Endothelial cell of umbilical vein (primary cell): Measurements from ENCODE around the gene NPLOC4. TPM values are rescaled to one million over a fixed set of nuclear protein-coding genes. Genes with fewer than 3 reads are reported as not detected.
A peak's percentile ranks its signal among the peaks of the same experiment; 100 is the strongest.

Source experiments
- BruUV-seq: library from RNA; stranded (reverse); fragments of 400-500 nt; replicated peaks from 2 replicates; lab custom pipeline; 2021; lab: Mats Ljungman, UMichigan
- CTCF ChIA-PET: fragments of 300-600, 350-600 bp; sonication (Branson Sonifier 250); formaldehyde crosslinking; loops from one replicate; lab custom pipeline; 2021; ENCODE audit warnings: antibody characterized with exemption, inconsistent platforms; lab: Charles Lee
- POLR2A ChIA-PET: fragments of 300-600, 350-600 bp; sonication (Branson Sonifier 250); formaldehyde crosslinking; loops from one replicate; lab custom pipeline; 2021; ENCODE audit warnings: antibody characterized with exemption, inconsistent platforms; lab: Charles Lee
- DNase-seq: peaks from one replicate; pipeline ENCODE4 v3.0.0-alpha.2; 2011; ENCODE audit warnings: low read depth, low spot score
- FAIRE-seq: peaks from 2 replicates; lab custom pipeline; 2011; peaks lifted over from hg19 to GRCh38; lab: Jason Lieb, UNC
- H2AFZ ChIP-seq: 2 replicates; pipeline ENCODE4 v1.6.0; 2012; ENCODE audit warnings: low read depth, low read length, control low read depth, inconsistent platforms
- H3K27ac ChIP-seq: 2 replicates; pipeline ENCODE4 v1.5.1; 2011; ENCODE audit warnings: low read depth, mild to moderate bottlenecking, control low read depth, low read length, moderate library complexity; ENCODE audit not compliant: insufficient read depth
- H3K27me3 ChIP-seq, 2 experiments: 2 replicates each; pipeline versions ENCODE4 v1.6.0 to v1.6.1; 2011; ENCODE audit warnings: low read length in 2 of 2, mixed read lengths in 1 of 2; ENCODE audit not compliant: control insufficient read depth in 2 of 2, insufficient read depth in 2 of 2
- H3K36me3 ChIP-seq, 2 experiments: 2 replicates in 1 of 2; 3 replicates in 1 of 2; pipeline ENCODE4 v1.5.1; 2011; ENCODE audit warnings: low read length in 2 of 2, mild to moderate bottlenecking in 1 of 2, moderate library complexity in 1 of 2; ENCODE audit not compliant: control insufficient read depth in 2 of 2, insufficient read depth in 2 of 2; ENCODE audit errors: extremely low read depth in 1 of 2
- H3K4me1 ChIP-seq: 3 replicates; pipeline ENCODE4 v1.5.1; 2011; ENCODE audit warnings: mild to moderate bottlenecking, low read length; ENCODE audit not compliant: control insufficient read depth, insufficient read depth; ENCODE audit errors: extremely low read depth
- H3K4me2 ChIP-seq: 2 replicates; pipeline ENCODE4 v1.6.1; 2011; ENCODE audit warnings: low read length, control low read depth, mixed read lengths; ENCODE audit not compliant: insufficient read depth
- H3K4me3 ChIP-seq, 3 experiments: fragments of 200-600 bp in 1 of 3; sonication (generic), shearing (Covaris generic) in 1 of 3; replicated peaks in 1 of 3; 2 replicates each; pipeline ENCODE4 v1.5.1; 2011 to 2016; ENCODE audit warnings: control low read depth in 3 of 3, low read length in 3 of 3, mild to moderate bottlenecking in 2 of 3, inconsistent platforms in 1 of 3, low read depth in 1 of 3, moderate library complexity in 1 of 3; ENCODE audit not compliant: insufficient read depth in 1 of 3
- H3K79me2 ChIP-seq: 2 replicates; pipeline ENCODE4 v1.6.0; 2012; ENCODE audit warnings: low read length, inconsistent platforms; ENCODE audit not compliant: control insufficient read depth, insufficient read depth
- H3K9ac ChIP-seq: replicated peaks from 2 replicates; pipeline ENCODE3; 2011; ENCODE audit warnings: low read length, control low read depth; ENCODE audit not compliant: insufficient read depth; ENCODE audit errors: extremely low read depth
- H3K9me1 ChIP-seq: replicated peaks from 3 replicates; pipeline ENCODE4 v1.6.0; 2011; ENCODE audit warnings: mild to moderate bottlenecking, low read length; ENCODE audit not compliant: control insufficient read depth, insufficient read depth; ENCODE audit errors: extremely low read depth
- H3K9me3 ChIP-seq: replicated peaks from 2 replicates; pipeline ENCODE4 v1.5.1; 2012; ENCODE audit warnings: low read length, inconsistent platforms; ENCODE audit not compliant: control insufficient read depth, insufficient read depth
- H4K20me1 ChIP-seq: replicated peaks from 2 replicates; pipeline ENCODE3; 2011; ENCODE audit warnings: mild to moderate bottlenecking, low read length; ENCODE audit not compliant: control insufficient read depth, insufficient read depth; ENCODE audit errors: extremely low read depth
- CTCF ChIP-seq, 2 donors: IDR thresholded peaks; 1 replicate in 1 of 2; 2 replicates in 1 of 2; pipeline ENCODE4 v1.5.1; 2011; ENCODE audit warnings: low read length in 2 of 2, mild to moderate bottlenecking in 2 of 2, moderate library complexity in 2 of 2, control low read depth in 1 of 2, inconsistent platforms in 1 of 2, low read depth in 1 of 2; ENCODE audit not compliant: insufficient read depth in 1 of 2; ENCODE audit errors: extremely low read depth in 1 of 2
- EZH2 ChIP-seq: IDR thresholded peaks from 2 replicates; pipeline ENCODE4 v1.6.1; 2012; ENCODE audit warnings: borderline replicate concordance, low read depth, mild to moderate bottlenecking, moderate library complexity, low read length, inconsistent platforms; ENCODE audit not compliant: severe bottlenecking
- FOS ChIP-seq: IDR thresholded peaks from 2 replicates; pipeline ENCODE4 v1.6.1; 2011; ENCODE audit warnings: mild to moderate bottlenecking, low read length, moderate library complexity, borderline replicate concordance; ENCODE audit not compliant: insufficient read depth
- GATA2 ChIP-seq: IDR thresholded peaks from 2 replicates; pipeline ENCODE4 v1.7.0; 2011; ENCODE audit warnings: low read depth, mild to moderate bottlenecking, moderate library complexity, mixed read lengths, low read length; ENCODE audit not compliant: insufficient read length, insufficient read depth
- JUN ChIP-seq: IDR thresholded peaks from 2 replicates; pipeline ENCODE4 v1.6.1; 2011; ENCODE audit warnings: borderline replicate concordance, low read depth; ENCODE audit not compliant: insufficient read length, insufficient read depth
- MAX ChIP-seq: IDR thresholded peaks from 2 replicates; pipeline ENCODE4 v1.6.1; 2011; ENCODE audit not compliant: insufficient read depth, insufficient read length
- MYC ChIP-seq: IDR thresholded peaks from one replicate; pipeline ENCODE4 v1.6.1; 2011; ENCODE audit warnings: mild to moderate bottlenecking, low read depth, low read length
- POLR2A ChIP-seq: IDR thresholded peaks from 2 replicates; pipeline ENCODE4 v1.6.1; 2012; ENCODE audit warnings: low read depth, mild to moderate bottlenecking, control low read depth, low read length
- dilution Hi-C: fragments of 300-500 bp; cut with MboI; formaldehyde crosslinking; loops from one replicate; pipeline ENCODE4 v1.15.0; 2019; ENCODE audit warnings: low sequenced_read_pairs; ENCODE audit not compliant: extremely low pct_ligation_motif_present
- intact Hi-C: fragments of 100-400 bp; cut with micrococcal nuclease; formaldehyde crosslinking; loops from one replicate; pipeline ENCODE4 v1.10.0; 2022
- polyA plus RNA-seq, 4 experiments: library from polyadenylated mRNA; depleted of rRNA in 3 of 4; stranded (reverse) in 3 of 4; unstranded in 1 of 4; fragments of >200 nt; gene quantifications; 2 replicates each; pipeline versions ENCODE4 v1.2.1 to v1.2.3, GENCODE V29; 2011 to 2012; ENCODE audit warnings: missing spikeins in 1 of 4
- total RNA-seq: library from RNA; stranded (reverse); gene quantifications from 2 replicates; pipeline ENCODE4 v1.2.3, GENCODE V29; 2021

Gene NPLOC4
- total and polyA plus RNA-seq, 2 donors (not counting 3 experiments of a cell fraction or from before 2014, with no cell fraction given): 150 to 175 TPM

GRCh38 chr17:81537343-81537855, 99.5 kb downstream of the NPLOC4 start:
- Histone ChIP-seq H3K4me1 (peaks cover 3% of the 10 kb centered on the region), H4K20me1 (no peaks in the 10 kb centered on the region), H3K27ac (no peak overlapping the region), H3K4me2 (no peak overlapping the region), H3K9me1 (no peaks in the 10 kb centered on the region), H3K79me2 (no peaks in the 10 kb centered on the region), H3K9ac (no peak overlapping the region), H3K4me3 (no peak overlapping the region), H3K9me3 (no peaks in the 10 kb centered on the region), H3K27me3 (peaks cover 5 to 18% of the 10 kb centered on the region in 2 experiments), H2AFZ (no peak overlapping the region), H3K36me3 (peaks cover 0 to 15% of the 10 kb centered on the region in 2 experiments)
- ChIA-PET POLR2A (no interaction called here), CTCF (interaction anchor here (0.9 to 2.5 kb wide), 7 partner anchors 9 to 285 kb away, joined by 3 to 11 read pairs (median 6); no protein-coding TSS in a partner anchor)
- dilution Hi-C loops (no loop called here), intact Hi-C loops (no loop called here)
- TF ChIP-seq CTCF (IDR thresholded peaks at IDR 0.05; ENCODE audit: extremely low read depth in 1 of 2, insufficient read depth in 1 of 2, low read depth in 1 of 2, low read length in 2 of 2): peak; percentile 58 to 74
- no peak for TF ChIP-seq MYC
- TF ChIP-seq GATA2: no peak
- TF ChIP-seq FOS: no peak
- TF ChIP-seq MAX: no peak
- no peak for TF ChIP-seq JUN
- no peak for TF ChIP-seq EZH2
- TF ChIP-seq POLR2A: peak; percentile 18
- no TSS peak for BruUV-seq
- DNase-seq: no peak
- no peak for FAIRE-seq
